GM12878 (cell line): Measurements from ENCODE around the gene CSRP3. TPM values are rescaled to one million over a fixed set of nuclear protein-coding genes. Genes with fewer than 3 reads are reported as not detected.

ENCODE experiments used
- ATAC-seq: fragments of 200-7000 bp; cut with Tn5 transposase; 3 replicates; pipeline ENCODE4 v1.9.1; 2020; ENCODE audit warnings: mild to moderate bottlenecking, moderate library complexity
- BruUV-seq: library from RNA; stranded (reverse); fragments of 400-500 nt; replicated peaks from 2 replicates; lab custom pipeline; 2021; lab: Mats Ljungman, UMichigan
- CTCF ChIA-PET: fragments of 300-600 bp; sonication (Branson Sonifier 250); formaldehyde crosslinking; extraction: SDS; loops from one replicate; lab custom pipeline; 2021; ENCODE audit warnings: inconsistent platforms; lab: Yijun Ruan, JAX
- POLR2A ChIA-PET: fragments of 350-600 bp; formaldehyde crosslinking; extraction: SDS; loops from one replicate; lab custom pipeline; 2021; ENCODE audit warnings: inconsistent platforms; lab: Charles Lee
- RAD21 ChIA-PET: fragments of 300-600 bp; sonication (Branson Sonifier 250); formaldehyde crosslinking; loops from one replicate; lab custom pipeline; 2023; ENCODE audit warnings: antibody characterized with exemption; ENCODE audit not compliant: unreplicated experiment; lab: Charles Lee
- SMC1A ChIA-PET: fragments of 300-600 bp; sonication (Branson Sonifier 250); formaldehyde crosslinking; loops from one replicate; lab custom pipeline; 2023; ENCODE audit not compliant: unreplicated experiment, uncharacterized antibody; lab: Charles Lee
- DNase-seq: peaks from one replicate; pipeline ENCODE4 v3.0.0-alpha.2; 2011; ENCODE audit warnings: low read depth, low spot score
- FAIRE-seq: peaks from 3 replicates; lab custom pipeline; 2011; peaks lifted over from hg19 to GRCh38; lab: Jason Lieb, UNC
- H2AFZ ChIP-seq: 2 replicates; pipeline ENCODE4 v1.6.0; 2011; ENCODE audit warnings: low read depth, low read length, control low read depth; ENCODE audit not compliant: control insufficient read depth
- H3K27ac ChIP-seq: 2 replicates; pipeline ENCODE4 v1.5.1; 2011; ENCODE audit warnings: control low read depth; ENCODE audit not compliant: control insufficient read depth, insufficient read depth
- H3K27me3 ChIP-seq, 2 experiments: replicated peaks in 1 of 2; 2 replicates each; pipeline versions ENCODE4 v1.6.0 to v1.6.1; 2011; ENCODE audit warnings: low read length in 1 of 2; ENCODE audit not compliant: control insufficient read depth in 2 of 2, insufficient read depth in 2 of 2
- H3K36me3 ChIP-seq, 2 experiments: 2 replicates each; pipeline ENCODE4 v1.5.1; 2011; ENCODE audit warnings: low read length in 1 of 2; ENCODE audit not compliant: control insufficient read depth in 2 of 2, insufficient read depth in 2 of 2
- H3K4me1 ChIP-seq: 2 replicates; pipeline ENCODE4 v1.6.1; 2011; ENCODE audit warnings: mild to moderate bottlenecking, low read length, moderate library complexity, mixed read lengths; ENCODE audit not compliant: control insufficient read depth, insufficient read depth
- H3K4me2 ChIP-seq: 2 replicates; pipeline ENCODE4 v1.6.0; 2011; ENCODE audit warnings: control low read depth; ENCODE audit not compliant: control insufficient read depth, insufficient read depth
- H3K4me3 ChIP-seq: fragments of 200-600 bp; sonication (generic); 2 replicates; pipeline ENCODE4 v1.5.1; 2016
- H3K79me2 ChIP-seq: 2 replicates; pipeline ENCODE4 v1.6.0; 2011; ENCODE audit warnings: low read length; ENCODE audit not compliant: control insufficient read depth, insufficient read depth
- H3K9ac ChIP-seq: 2 replicates; pipeline ENCODE4 v1.8.0; 2011; ENCODE audit warnings: low read length, control low read depth, mixed read lengths; ENCODE audit not compliant: control insufficient read depth, insufficient read depth
- H3K9me3 ChIP-seq: replicated peaks from 3 replicates; pipeline ENCODE4 v1.5.1; 2011; ENCODE audit warnings: mild to moderate bottlenecking, low read length; ENCODE audit not compliant: control insufficient read depth, insufficient read depth
- H4K20me1 ChIP-seq: 2 replicates; pipeline ENCODE4 v1.6.0; 2011; ENCODE audit not compliant: control insufficient read depth, insufficient read depth
- BACH1 ChIP-seq: fragments of 450-650 bp; IDR thresholded peaks from 2 replicates; pipeline ENCODE4 v1.6.1; 2017; ENCODE audit warnings: mild to moderate bottlenecking, borderline replicate concordance
- BCL3 ChIP-seq: IDR thresholded peaks from 2 replicates; pipeline ENCODE4 v1.6.1; 2011; ENCODE audit warnings: borderline replicate concordance, low read depth, mild to moderate bottlenecking, moderate library complexity, low read length; ENCODE audit not compliant: insufficient read depth, poor library complexity, severe bottlenecking
- CBX3 ChIP-seq: fragments of 200-600 bp; sonication (generic); IDR thresholded peaks from 2 replicates; pipeline ENCODE4 v1.6.1; 2016; ENCODE audit warnings: low read depth, borderline replicate concordance
- CHD1 ChIP-seq: IDR thresholded peaks from 2 replicates; pipeline ENCODE4 v1.6.1; 2012; ENCODE audit warnings: low read depth, low read length, improper control_type of control experiment
- IRF4 ChIP-seq: IDR thresholded peaks from 2 replicates; pipeline ENCODE4 v1.6.1; 2011; ENCODE audit warnings: low read depth, low read length
- NFYB ChIP-seq: IDR thresholded peaks from 2 replicates; pipeline ENCODE4 v1.6.1; 2011; ENCODE audit warnings: low read depth, mild to moderate bottlenecking, low read length, improper control_type of control experiment, moderate library complexity; ENCODE audit not compliant: insufficient read depth
- POU2F2 ChIP-seq: IDR thresholded peaks from 3 replicates; pipeline ENCODE4 v1.6.1; 2011; ENCODE audit warnings: low read depth, mild to moderate bottlenecking, low read length, borderline replicate concordance
- RAD51 ChIP-seq: fragments of 450-650 bp; IDR thresholded peaks from 2 replicates; pipeline ENCODE4 v1.6.1; 2016; ENCODE audit warnings: moderate library complexity, mild to moderate bottlenecking, inconsistent platforms
- RB1 ChIP-seq: fragments of 450-650 bp; formaldehyde crosslinking; IDR thresholded peaks from 2 replicates; pipeline ENCODE4 v1.6.1; 2017; ENCODE audit warnings: mild to moderate bottlenecking, borderline replicate concordance
- RUNX3 ChIP-seq: IDR thresholded peaks from 2 replicates; pipeline ENCODE4 v1.6.1; 2012; ENCODE audit warnings: low read length, inconsistent platforms
- SMAD5 ChIP-seq: IDR thresholded peaks from 2 replicates; pipeline ENCODE4 v1.6.1; 2016; ENCODE audit warnings: antibody characterized with exemption, low read depth
- SRF ChIP-seq, 2 experiments: IDR thresholded peaks; 2 replicates each; pipeline ENCODE4 v1.6.1; 2011; ENCODE audit warnings: low read depth in 2 of 2, low read length in 2 of 2, mild to moderate bottlenecking in 1 of 2, moderate library complexity in 1 of 2
- WGBS: methylation state at CpG from one replicate; pipeline ENCODE4 v1.1.6; 2016; ENCODE audit warnings: low lambda C conversion rate; ENCODE audit not compliant: insufficient replicate concordance, insufficient coverage; ENCODE audit errors: missing lambda C conversion rate; 5-methylcytosine and 5-hydroxymethylcytosine counted together
- in situ Hi-C: fragments of 300-500 bp; cut with MboI; formaldehyde crosslinking; loops from 9 replicates; pipeline ENCODE4 v1.14.3; 2018; ENCODE audit warnings: mixed read lengths
- intact Hi-C: fragments of 100-400 bp; cut with micrococcal nuclease; formaldehyde crosslinking; loops from one replicate; pipeline ENCODE4 v1.14.2; 2022; ENCODE audit not compliant: unreplicated experiment
- polyA plus RNA-seq, 11 experiments: library from polyadenylated mRNA; depleted of rRNA in 4 of 11; unstranded in 6 of 11; stranded (reverse) in 5 of 11; fragments of >200 nt; fragmentation: Nextera tagmentation in 4 of 11; fragmentation: Illumina TruSeq in 1 of 11; extraction: Ambion mirVana in 4 of 11; extraction: Trizol in 1 of 11; gene quantifications; 1 replicate in 1 of 11; 2 replicates in 10 of 11; pipeline versions ENCODE4 v1.2.1 to v1.2.3, GENCODE V29; 2011 to 2016; ENCODE audit warnings: inconsistent platforms in 2 of 11, missing spikeins in 2 of 11, low read depth in 1 of 11
- total RNA-seq, 4 experiments: library from RNA; depleted of rRNA in 3 of 4; stranded (reverse); fragments of >200 nt in 3 of 4; fragmentation: Illumina TruSeq in 1 of 4; extraction: Trizol in 1 of 4; gene quantifications; 2 replicates each; pipeline versions ENCODE4 v1.2.1 to v1.2.3, GENCODE V29; 2013 to 2021
- TF ChIP-seq, protein P1 (sequence below): IDR thresholded peaks from 2 replicates; pipeline ENCODE4 v1.6.1; 2012; ENCODE audit warnings: mild to moderate bottlenecking, low read depth, low read length

CSRP3 gene
- total and polyA plus RNA-seq, 10 of the 15 experiments (the other 5 are each of a cell fraction or from before 2014, with no cell fraction given) = not detected

GRCh38 chr11:19187114-19187832 is 14.5 kb downstream of the CSRP3 start:
- no peak overlapping the region for H2AFZ ChIP-seq
- BruUV-seq = no TSS peak
- H3K4me2 ChIP-seq = no peak overlapping the region
- ChIA-PET CTCF (no interaction called here), RAD21 (no interaction called here), POLR2A (no interaction called here), SMC1A (no interaction called here)
- no peaks in the 10 kb centered on the region for H3K4me1 ChIP-seq
- ATAC-seq (no peak), DNase-seq (no peak), FAIRE-seq (no peak)
- no peaks in the 10 kb centered on the region for H3K79me2 ChIP-seq
- no peak for TF ChIP-seq RUNX3
- TF ChIP-seq BACH1 = no peak
- no peak for TF ChIP-seq SRF (IDR thresholded peaks at IDR 0.05; ENCODE audit: low read depth in 2 of 2, low read length in 2 of 2)
- TF ChIP-seq BCL3 = no peak
- H3K27me3 ChIP-seq = no peaks in the 10 kb centered on the region
- H3K27ac ChIP-seq = no peak overlapping the region
- H3K9me3 ChIP-seq = no peaks in the 10 kb centered on the region
- H3K9ac ChIP-seq = no peak overlapping the region
- 44% methylated on average over 5 of the region's 5 CpGs for WGBS
- H4K20me1 ChIP-seq = no peaks in the 10 kb centered on the region
- no peaks in the 10 kb centered on the region; a peak in 1 of 4 replicates for H3K36me3 ChIP-seq
- no peak overlapping the region for H3K4me3 ChIP-seq
- intact Hi-C loops (no loop called here), in situ Hi-C loops (no loop called here)

DNA sequence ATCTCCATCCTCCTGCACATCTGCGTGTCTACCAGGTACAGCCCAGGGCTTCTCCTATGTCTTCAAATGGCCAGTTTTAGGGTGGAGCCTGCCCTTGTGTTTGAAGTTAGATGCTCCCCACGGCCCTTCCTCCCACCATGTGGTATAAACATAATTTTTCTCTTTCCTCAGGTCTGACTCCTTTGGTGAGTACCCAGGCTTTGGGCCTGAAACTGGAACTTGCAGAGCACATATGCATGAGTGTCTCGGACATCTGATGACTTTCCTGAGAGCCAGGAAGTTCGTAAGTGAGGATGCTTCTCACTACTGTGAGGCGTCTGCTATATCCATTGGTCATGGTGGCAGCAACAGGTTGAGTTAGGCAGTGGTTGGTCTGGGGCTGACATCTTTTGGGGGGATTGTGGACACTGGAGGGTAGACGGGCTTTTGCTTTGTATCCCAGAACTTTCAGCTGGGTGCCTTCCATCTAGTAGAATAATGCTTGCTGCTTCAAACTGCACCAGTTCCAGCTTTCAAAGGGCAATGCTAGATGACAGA is 16.2 kb downstream of the CSRP3 start:
- no peak overlapping the region for H3K4me3 ChIP-seq
- DNase-seq = no peak
- no peaks in the 10 kb centered on the region for H3K79me2 ChIP-seq
- no peaks in the 10 kb centered on the region for H3K27me3 ChIP-seq
- H3K4me2 ChIP-seq = no peak overlapping the region
- H4K20me1 ChIP-seq = no peaks in the 10 kb centered on the region
- H3K9ac ChIP-seq = no peak overlapping the region
- no TSS peak for BruUV-seq
- 65% methylated on average over 6 of the region's 6 CpGs for WGBS
- ChIA-PET POLR2A (no interaction called here), CTCF (no interaction called here), SMC1A (no interaction called here), RAD21 (no interaction called here)
- in situ Hi-C loops = no loop called here
- no peak overlapping the region for H3K27ac ChIP-seq
- H2AFZ ChIP-seq = no peak overlapping the region
- H3K9me3 ChIP-seq = no peaks in the 10 kb centered on the region
- H3K4me1 ChIP-seq = no peaks in the 10 kb centered on the region
- no peaks in the 10 kb centered on the region; a peak in 1 of 4 replicates for H3K36me3 ChIP-seq
- FAIRE-seq = no peak
- ATAC-seq = no peak
- intact Hi-C loops = no loop called here
- TF ChIP-seq IRF4 = no peak
- TF ChIP-seq, protein P1, sequence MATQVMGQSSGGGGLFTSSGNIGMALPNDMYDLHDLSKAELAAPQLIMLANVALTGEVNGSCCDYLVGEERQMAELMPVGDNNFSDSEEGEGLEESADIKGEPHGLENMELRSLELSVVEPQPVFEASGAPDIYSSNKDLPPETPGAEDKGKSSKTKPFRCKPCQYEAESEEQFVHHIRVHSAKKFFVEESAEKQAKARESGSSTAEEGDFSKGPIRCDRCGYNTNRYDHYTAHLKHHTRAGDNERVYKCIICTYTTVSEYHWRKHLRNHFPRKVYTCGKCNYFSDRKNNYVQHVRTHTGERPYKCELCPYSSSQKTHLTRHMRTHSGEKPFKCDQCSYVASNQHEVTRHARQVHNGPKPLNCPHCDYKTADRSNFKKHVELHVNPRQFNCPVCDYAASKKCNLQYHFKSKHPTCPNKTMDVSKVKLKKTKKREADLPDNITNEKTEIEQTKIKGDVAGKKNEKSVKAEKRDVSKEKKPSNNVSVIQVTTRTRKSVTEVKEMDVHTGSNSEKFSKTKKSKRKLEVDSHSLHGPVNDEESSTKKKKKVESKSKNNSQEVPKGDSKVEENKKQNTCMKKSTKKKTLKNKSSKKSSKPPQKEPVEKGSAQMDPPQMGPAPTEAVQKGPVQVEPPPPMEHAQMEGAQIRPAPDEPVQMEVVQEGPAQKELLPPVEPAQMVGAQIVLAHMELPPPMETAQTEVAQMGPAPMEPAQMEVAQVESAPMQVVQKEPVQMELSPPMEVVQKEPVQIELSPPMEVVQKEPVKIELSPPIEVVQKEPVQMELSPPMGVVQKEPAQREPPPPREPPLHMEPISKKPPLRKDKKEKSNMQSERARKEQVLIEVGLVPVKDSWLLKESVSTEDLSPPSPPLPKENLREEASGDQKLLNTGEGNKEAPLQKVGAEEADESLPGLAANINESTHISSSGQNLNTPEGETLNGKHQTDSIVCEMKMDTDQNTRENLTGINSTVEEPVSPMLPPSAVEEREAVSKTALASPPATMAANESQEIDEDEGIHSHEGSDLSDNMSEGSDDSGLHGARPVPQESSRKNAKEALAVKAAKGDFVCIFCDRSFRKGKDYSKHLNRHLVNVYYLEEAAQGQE = no peak
- TF ChIP-seq RAD51 = no peak
- no peak for TF ChIP-seq NFYB
- no peak for TF ChIP-seq RB1
- TF ChIP-seq SMAD5 = no peak
- no peak for TF ChIP-seq POU2F2
- TF ChIP-seq CHD1 = no peak
- no peak for TF ChIP-seq CBX3
